Stimulated activated naive CD4-positive, alpha-beta T cell treated with Interleukin-2 at 50 U/mL for 16 hours (primary cell): ENCODE data around the gene COL4A1.

Experiments
- DNase-seq: peaks from one replicate; lab custom pipeline; 2025; lab: John Stamatoyannopoulos, UW

Gene COL4A1

DNA sequence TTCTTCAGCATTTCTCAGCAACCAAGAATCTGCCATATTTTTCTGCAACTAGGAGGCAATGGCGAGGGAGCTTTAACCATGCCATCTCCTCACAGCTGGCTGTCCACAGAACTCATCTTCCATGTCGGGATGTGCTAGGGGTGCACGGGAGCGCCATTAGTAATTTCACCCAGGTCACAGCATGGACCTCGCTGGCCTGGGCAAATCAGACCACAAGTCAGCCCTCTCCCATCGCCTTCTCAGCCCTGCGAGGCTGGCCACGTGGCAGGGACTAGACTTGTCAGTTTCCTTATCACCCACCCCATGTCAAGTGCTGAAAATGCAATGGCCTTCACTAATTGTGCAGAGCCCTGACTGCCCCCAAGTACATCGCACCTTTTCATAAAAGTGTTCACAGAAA lies 15.7 kb downstream of the COL4A1 start:
- no peak for DNase-seq

DNA sequence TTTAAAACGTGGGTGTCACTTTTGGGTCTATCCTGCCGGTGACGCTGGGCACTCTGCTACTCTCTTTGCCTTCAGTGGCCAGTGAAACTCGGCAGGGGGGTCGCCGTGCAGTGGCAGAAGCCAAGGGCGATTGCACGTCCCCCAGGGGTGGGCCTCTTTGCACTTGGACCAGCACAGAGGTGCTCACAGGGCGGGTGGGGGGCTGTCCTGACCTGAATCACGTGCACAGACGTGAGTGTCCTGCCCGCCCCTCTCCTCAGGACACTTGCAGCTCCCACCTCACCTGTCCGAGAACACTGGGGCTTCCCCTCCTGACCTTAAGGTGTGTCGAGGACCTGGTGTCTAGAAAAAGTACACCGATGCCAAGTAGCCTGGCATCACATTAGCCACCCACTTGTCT lies 16.1 kb downstream of the COL4A1 start:
- no peak for DNase-seq

DNA sequence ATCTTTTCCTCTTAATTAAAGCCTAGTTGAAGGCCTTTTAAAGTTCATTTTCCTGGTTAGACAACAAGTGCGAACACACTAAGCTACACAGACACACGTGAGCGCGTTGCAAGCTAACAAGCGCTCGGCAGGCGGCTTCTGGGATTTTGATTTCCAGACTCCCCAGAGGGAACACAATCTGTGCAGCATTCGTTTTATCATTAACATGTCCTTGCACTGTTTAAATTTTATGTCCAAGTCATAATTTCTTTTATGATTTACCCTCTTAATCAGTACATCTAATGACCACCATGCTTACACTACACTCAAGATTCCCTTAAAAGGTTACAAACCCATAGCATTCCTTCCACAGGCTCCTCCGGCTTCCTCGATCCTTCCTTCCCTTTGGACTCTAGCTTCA lies 16.8 kb downstream of the COL4A1 start:
- no peak for DNase-seq

DNA sequence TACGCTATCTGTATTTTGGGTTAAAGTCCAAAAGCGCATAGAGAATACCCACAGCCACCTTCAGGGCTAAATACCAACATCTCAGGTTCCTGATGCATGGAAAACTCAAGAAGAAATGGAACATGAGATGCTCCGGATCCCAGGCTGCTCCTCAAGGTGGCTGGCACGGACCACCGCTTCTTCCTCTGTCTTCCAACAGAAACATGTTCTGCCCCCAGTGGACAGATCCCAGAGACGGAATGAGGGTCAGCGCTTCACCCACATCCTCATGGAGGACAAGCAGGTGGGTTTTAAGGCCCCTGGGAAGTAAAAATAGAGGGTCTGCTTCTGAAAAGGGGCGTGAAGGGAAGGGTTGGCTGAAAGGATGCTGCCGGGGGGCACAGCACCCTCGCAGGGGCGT lies 17.3 kb downstream of the COL4A1 start:
- DNase-seq: no peak

DNA sequence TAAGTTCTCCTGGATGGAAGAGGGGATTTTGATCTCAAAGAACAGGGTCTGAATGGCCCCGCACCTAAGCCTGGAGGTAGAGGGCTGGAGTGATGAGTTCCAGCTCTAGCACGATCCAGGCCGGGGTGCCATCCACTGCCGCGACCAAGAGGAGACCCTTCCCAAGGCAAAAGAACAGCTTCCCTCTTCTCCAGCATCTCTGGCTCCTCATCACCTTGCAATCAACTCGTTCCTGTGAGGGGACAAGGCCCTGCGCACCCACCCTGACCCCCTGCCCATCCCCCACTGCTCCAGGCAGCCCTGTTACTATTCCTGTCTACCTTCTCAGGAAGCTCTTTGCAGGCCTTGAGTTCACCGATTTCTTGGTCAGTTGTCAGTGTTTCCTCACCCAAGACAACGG lies 17.8 kb downstream of the COL4A1 start:
- no peak for DNase-seq

DNA sequence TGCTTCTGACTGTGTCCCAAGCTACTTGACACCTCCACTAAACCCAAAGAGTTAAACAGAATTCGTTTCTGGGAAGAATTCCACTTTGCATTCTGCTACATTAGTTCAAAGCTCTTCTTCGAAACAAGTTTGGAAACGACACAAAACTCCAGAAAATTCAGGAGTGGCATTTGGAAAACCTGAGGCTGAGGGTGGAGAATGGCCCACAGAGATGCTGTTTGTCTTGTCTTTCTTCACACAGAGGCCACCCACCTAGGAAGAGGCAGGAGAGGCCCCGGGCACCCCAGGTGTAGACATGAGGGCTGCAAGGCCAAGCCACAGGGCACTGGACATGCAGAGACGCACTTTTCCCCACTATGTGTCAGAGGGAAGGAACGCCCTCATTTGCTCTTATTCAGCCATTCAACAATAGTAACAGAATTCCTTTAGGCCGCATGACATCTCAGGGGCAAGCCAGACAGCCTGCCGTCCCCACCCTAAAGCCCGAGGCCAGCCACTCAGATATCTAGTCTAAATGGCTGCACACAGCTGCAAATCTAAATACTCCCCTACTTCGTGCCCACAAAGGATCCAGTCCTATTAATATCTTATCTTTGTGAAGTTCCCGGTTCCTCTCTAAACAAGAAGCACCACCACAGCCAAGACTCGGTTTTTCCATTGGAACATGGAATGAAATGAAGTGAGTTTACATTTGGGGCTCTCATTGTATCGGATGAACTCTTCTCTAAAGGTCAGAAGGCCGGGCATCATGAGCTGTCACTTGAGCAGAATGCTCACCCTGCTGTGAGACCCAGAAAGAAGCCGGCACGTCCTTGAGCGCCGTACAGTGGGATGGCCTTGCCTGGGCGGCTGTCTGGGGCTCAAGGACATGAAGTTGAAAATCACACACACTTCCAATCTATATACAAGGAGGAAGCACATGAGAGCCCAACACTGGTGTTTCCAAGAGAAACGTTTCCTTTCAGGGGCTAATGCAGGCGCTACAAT lies 19.8 kb downstream of the COL4A1 start:
- DNase-seq: no peak

DNA sequence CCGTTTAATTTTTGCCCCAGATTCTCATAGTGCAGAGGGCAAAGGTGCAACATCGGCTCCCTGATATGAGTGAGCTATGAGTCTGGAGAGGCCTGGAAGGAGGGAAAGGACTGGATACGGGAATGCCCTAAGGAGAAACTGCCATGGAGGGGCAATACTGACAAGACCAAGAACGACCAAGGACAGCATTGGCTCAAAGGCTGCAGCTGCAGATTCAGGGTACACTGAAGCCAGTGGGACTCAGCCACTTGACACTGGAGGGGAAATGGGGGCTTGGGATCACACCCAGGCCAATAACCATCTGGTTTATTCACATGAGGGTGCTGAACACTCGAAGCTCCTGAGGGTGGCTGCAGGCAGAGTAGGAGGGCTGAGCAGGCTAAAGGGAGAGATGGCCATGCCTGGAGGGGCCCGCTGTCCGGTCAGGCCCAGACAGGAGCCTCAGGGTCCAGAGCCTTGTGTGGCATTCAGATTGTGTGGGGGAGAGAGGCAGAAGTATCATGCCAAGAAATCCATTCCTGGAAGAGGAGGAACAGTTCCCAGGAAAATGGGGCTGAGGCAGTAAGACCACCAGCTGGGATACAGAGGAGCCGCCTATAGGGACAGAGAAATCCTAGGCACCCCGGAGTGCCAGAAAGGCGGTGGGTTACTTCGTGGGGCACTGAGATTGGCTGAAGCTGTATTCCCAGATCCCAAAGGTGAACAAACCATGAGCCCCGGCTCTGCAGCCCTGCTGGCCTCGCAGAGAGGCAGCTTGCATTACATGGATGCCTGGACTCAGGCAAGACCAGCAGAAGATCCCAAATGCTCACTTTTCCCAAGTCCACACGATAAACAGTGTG lies 20.7 kb downstream of the COL4A1 start:
- DNase-seq: no peak

DNA sequence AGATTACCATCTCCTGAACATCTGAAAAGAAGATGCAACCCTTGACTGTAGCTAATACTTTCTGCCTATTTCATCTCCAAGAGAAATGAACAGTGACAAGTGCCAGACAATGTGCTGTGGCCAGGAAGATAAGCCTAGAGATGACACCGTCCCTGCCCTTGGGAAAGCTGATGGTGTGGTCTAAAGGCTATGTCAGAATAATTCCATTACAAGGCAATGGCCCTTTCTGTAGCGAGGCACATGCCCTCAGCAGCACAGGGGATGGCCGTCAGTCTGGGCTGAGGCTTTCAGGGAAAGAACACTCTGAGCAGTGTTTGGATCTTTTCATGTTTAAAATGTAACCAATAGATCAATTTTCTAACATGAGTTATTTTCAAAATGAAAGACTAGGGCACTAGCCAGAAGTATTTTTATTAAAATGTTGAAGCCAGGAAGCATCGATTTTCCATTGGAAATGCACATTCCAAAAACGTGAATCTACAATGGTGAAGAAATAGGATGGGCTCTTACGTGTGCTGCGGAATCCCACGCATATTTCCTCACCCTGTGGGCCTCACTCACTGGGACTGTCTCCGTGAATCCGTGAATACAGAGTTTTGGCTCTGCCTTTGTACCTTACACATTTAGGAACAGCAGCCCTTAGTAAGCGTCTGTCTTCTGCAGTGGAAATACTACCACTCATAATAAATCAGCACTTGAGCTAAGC lies 22.0 kb downstream of the COL4A1 start:
- no peak for DNase-seq

DNA sequence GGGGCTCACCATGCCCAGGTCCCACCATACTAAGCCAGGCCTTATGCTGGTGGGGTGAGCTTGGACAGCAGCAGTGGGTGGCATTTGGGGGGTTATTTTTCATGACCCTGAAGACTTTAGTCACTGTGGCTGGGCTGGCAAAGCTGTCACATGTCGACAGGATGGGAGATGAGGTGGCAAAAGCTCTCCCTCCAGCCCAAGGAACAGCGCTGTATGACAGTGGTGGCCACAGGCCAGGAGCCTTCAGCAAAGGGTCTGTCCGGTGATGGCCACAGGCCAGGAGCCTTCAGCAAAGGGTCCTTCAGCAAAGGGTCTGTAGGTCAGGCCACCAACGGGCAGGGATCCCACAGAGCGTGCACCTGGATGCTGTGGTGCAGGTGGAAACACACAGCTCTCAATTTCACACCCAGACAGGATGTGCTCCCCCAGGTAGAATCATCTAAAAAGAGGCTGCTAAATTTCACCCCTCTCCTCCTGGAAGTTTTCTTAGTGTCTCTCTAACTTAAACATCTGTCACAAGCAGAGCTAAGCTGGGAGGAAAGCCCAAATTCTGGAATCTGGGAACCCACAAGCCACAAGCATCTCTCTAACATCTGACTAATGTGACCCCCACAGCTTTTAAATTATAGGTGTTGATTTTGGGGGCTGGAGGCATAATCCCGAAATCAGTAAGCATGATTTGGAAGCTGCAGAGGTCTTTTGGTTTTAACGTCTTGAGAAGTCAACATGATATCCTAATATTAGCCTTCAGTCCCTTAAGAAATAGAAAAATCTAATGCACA lies 23.0 kb downstream of the COL4A1 start:
- no peak for DNase-seq

DNA sequence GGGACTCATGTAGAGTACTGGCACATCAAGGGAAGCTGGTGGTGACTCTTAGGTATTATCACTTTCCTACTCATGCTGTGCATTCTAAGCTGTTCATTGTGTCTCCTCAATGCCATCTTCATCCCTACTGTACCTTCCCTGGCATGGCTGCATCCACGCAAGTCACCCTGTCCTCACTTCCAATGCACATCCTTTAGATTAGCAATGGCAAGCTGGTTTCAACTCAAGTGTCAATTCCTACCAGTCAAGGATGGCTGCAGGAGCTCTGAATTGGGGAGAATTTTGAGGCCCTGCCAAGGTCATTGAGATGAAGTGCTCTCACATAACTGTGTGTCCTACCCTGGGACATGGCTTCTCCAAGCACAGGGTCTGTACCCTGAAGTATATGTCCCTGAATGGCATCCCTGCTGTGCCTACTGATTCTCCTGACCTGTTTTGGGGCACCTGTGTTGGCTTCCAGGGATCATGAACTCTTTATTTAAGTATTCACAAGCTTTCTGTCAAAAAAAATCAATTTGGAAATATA lies 24.6 kb downstream of the COL4A1 start:
- no peak for DNase-seq

DNA sequence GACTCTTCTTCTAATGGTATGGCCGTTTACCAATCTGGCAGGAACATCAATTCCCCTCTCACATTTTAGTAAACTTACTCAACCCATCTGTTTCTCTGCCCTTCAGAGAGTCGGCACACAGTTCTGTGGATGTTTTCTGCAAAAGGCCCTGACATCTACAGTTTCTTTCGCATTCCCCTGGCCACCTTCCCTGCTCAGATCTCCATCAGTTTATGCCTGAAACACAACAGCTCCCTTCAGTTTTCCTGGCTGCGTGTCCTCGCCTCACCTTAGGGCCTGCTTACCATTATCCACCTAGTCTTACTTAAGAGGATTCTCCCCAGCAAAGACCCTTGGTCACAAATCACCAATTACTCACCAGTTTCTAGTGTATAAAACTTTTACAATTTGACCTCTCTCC lies 25.2 kb downstream of the COL4A1 start:
- no peak for DNase-seq

DNA sequence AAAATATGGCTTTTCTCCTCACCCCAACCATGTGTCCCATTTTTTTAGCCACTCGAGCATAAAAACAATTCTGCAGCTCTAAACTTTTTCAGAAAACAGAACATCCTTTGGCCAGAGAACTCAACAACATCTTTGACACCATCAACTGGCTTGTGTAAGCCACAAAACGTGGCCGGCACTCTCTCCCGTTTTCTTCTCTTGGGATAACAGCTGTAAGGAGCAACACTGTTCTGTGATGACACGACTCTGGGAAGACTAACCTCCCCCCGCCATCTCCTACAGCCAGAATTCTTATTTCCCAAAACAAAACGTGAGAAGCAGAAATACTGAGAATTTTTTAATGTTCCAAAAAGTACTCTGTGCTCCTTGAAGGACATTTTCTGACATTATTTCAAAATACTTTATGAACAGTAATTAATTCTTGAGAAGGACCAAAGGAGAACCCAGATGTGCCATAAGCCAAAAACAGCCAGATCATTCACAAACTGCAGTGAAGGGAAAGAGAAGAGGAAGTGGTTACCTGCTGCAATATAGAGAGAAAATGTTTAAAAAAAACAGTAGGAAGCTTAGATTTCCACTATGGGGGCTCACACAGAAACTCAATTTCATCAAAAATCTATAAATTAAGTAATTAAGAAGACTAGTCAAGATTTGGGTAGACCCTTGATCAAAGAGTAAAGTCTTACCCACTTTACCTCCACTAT lies 25.8 kb downstream of the COL4A1 start:
- DNase-seq: no peak

DNA sequence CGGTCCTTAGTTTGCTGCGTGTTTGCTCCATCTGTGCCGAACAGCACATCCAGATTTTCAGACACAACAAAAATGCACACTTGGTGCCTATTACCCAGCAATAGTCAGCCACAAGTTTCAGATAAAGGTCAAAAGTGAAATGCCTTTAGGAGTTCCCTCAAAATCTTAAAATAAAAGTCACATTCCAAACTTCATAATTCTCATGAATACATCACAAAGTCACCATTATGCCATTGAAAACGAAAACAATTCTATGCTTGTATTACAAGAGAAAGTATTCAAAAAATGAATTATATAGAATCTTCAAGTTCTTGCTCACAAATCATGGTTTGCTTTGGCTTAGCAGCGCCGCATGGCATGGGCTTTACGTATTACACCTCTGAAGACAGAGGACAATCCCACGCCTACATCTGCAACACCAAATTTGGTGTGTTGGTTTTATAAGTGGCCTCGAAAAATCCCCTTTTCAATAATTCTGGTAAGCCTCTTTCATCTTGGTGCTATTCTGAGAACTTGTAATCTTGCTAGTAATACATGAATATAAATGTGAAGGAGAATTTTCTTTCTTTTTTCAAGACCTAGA lies 26.6 kb downstream of the COL4A1 start:
- no peak for DNase-seq

DNA sequence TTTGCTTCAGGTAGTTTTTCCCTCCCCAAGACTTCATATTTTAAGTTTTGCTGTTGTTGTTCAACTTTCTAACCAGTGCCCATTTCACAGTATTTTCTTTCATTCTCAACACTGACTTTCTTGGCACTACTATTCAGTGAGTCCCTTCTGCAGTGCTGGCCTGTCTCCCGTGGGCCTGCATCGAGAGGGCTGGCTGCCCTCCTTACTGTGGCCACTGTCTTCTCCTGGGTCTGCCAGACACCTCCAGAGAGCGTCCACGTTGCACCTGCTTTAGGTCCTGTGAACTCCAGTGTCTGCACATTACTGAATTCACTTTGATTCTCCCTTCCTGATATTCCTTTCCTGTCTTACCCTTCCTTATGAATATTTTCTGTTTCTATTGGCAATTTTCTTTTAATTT lies 27.3 kb downstream of the COL4A1 start:
- no peak for DNase-seq

DNA sequence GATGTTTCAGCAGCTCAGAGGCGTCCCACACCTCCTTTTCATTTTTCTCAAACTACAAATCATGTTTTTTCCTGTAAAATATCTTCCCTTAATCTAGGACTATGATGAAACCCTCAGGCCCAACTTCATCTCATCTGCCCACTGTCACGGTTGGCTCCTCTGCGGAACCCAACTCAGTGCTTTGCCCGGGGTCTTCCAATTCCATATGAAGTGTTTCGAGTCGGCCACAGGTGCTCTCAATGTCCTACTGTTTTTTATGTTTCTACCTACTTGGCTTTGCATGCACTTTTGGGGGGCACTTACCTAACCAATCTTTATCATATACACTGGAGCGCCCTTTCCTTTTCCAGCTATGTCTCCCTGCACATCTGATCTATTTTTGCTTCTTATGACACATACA lies 28.1 kb downstream of the COL4A1 start:
- no peak for DNase-seq

DNA sequence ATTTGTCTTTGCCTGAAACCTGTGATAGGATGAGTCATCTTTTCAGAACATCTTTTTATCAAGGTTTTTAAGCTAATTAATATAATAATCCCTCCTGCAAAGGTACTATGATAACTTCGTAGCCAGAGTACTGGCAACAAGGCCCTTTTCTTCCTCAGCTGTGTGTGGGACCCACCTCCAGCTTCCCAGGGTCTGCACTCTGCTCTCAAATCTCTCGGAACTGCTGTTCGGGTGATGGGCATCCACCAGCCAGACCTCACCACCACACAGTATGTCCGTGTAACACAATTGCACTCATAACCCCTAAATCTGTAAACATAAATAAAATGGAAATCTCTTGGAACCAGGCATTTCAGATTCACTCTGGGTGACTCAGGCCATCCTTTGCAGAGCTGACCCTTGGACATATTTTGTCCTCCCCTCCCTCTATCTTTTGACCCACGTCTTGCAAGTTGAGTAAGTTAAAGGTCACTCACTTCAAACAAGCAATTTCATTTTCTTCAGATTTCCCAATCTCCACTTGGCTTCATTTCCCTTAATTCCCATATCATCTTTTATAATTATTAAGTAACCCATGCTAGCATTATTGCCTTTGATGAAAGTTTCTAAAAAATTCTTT lies 29.5 kb downstream of the COL4A1 start:
- DNase-seq: no peak

DNA sequence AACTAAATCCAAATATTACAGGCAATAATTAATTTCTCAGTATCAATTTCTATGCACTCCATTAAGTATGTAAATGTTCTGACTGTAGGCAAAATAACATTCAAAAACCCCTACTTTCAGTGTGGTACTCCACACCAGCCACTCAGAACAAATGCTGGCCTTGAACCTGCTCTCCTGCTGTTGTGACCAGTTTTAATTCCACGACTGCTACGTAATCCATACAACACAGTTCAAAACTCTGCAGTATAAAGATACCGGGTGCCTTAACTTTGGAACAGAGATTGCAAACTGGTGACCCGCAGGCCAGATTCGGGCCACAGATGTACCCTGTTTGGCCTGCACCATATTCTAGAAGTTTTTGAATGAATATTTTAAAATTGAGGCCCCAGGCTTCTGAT lies 30.4 kb downstream of the COL4A1 start:
- DNase-seq: no peak

DNA sequence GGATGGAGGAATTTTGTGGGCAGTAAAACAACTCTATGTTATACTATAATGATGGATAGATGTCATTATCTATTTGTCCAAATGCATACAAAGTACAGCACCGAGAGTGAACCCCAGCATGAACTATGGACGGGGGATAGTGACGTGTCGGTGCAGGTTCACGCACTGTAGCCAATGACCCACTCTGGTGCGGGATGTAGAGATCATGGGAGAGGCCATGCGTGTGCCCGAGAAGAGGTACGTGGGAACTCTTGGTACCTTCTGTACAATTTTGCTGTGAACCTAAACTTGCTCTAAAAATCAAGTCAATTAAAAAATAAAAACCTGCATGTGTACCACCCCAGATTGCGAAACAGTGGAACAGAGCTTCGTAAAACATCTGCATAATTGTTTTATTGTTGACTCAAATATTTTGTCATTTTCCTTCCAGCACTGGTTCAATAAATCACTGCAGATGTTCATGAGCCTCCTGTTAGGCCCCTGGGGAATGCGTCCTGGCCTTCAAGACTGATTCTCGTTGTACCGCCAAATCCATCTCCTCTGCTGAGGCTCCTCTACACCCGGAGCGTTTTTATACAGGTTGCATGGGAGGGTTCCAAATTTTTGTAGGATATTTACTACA lies 30.9 kb downstream of the COL4A1 start:
- no peak for DNase-seq

DNA sequence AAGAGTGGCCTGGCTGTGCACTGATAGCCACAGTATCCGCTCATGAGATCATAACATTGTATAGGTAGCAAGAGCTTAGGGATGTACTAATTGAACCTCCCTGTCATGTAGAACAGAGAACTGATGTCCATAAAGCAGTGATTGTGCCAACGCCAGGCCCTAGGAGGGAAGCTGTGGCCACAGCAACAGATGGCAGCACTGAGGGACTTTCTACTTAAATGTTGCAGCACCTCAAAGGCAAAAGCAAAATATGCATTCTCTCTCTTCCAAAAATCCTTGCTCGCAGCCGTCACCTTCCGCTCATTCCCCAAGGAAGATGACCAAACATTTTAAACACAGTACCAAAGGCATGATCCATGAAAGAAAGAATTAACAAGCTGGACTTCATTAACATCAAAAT lies 32.3 kb downstream of the COL4A1 start:
- DNase-seq: no peak
